HL-60 (cell line): ENCODE data around the gene KRT3.

Experiments used
- DNase-seq, 2 experiments: peaks; one replicate each; pipeline ENCODE4 v3.0.0-alpha.2; 2010 to 2020; ENCODE audit warnings: low read depth in 1 of 2, low spot score in 1 of 2
- H3K27ac ChIP-seq: fragments of 250-450 bp; sonication (Bioruptor Pico); replicated peaks from 2 replicates; pipeline ENCODE4 v1.5.1; 2020; ENCODE audit warnings: mild to moderate bottlenecking, moderate library complexity
- H3K27me3 ChIP-seq: fragments of 250-450 bp; sonication (Bioruptor Pico); 2 replicates; pipeline ENCODE4 v1.5.1; 2021; ENCODE audit warnings: mild to moderate bottlenecking, moderate library complexity; ENCODE audit not compliant: insufficient read depth, poor library complexity, severe bottlenecking
- H3K4me3 ChIP-seq: replicated peaks from 2 replicates; pipeline ENCODE4 v1.5.1; 2011; ENCODE audit warnings: mild to moderate bottlenecking, control low read depth, low read length; ENCODE audit not compliant: insufficient read depth
- GABPA ChIP-seq: IDR thresholded peaks from 2 replicates; pipeline ENCODE4 v1.6.1; 2012; ENCODE audit warnings: low read depth
- POLR2AphosphoS5 ChIP-seq: IDR thresholded peaks from 2 replicates; pipeline ENCODE4 v1.6.1; 2012; ENCODE audit warnings: low read depth
- SPI1 ChIP-seq: IDR thresholded peaks from 2 replicates; pipeline ENCODE4 v1.6.1; 2012; ENCODE audit warnings: low read depth, mild to moderate bottlenecking, borderline replicate concordance
- TF ChIP-seq, protein P1 (sequence below): IDR thresholded peaks from one replicate; pipeline ENCODE4 v1.5.1; 2011; ENCODE audit warnings: low read length, control low read depth, inconsistent platforms; ENCODE audit not compliant: insufficient read depth
- TF ChIP-seq, protein P2 (sequence below): IDR thresholded peaks from 2 replicates; pipeline ENCODE4 v1.6.1; 2012; ENCODE audit warnings: low read depth; ENCODE audit not compliant: insufficient replicate concordance

The KRT3 gene

DNA sequence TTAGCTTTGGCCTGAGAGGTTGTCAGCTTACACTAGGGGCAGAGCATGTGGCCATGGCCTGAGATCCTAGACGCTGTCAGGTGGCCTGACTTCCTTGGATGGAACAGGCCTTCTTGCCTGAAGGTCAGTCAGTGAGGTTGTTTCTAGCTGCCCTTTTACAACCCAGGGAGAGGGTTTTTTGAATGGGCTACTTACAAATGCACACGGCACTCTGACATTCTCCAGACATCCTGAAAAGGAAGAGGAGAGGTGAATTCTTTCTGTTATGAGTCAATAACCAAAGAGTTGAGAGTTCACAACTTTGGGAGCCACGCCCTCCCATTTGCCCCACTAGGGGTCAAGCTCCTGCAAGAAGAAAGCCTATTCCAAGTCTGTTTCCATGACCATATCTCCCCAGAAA lies 26.6 kb downstream of the KRT3 start:
- no peak overlapping the region for H3K27ac ChIP-seq
- no peak overlapping the region for H3K4me3 ChIP-seq
- DNase-seq, result no peak
- TF ChIP-seq, protein P1, sequence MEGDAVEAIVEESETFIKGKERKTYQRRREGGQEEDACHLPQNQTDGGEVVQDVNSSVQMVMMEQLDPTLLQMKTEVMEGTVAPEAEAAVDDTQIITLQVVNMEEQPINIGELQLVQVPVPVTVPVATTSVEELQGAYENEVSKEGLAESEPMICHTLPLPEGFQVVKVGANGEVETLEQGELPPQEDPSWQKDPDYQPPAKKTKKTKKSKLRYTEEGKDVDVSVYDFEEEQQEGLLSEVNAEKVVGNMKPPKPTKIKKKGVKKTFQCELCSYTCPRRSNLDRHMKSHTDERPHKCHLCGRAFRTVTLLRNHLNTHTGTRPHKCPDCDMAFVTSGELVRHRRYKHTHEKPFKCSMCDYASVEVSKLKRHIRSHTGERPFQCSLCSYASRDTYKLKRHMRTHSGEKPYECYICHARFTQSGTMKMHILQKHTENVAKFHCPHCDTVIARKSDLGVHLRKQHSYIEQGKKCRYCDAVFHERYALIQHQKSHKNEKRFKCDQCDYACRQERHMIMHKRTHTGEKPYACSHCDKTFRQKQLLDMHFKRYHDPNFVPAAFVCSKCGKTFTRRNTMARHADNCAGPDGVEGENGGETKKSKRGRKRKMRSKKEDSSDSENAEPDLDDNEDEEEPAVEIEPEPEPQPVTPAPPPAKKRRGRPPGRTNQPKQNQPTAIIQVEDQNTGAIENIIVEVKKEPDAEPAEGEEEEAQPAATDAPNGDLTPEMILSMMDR, result no peak
- no peaks in the 10 kb centered on the region for H3K27me3 ChIP-seq

DNA sequence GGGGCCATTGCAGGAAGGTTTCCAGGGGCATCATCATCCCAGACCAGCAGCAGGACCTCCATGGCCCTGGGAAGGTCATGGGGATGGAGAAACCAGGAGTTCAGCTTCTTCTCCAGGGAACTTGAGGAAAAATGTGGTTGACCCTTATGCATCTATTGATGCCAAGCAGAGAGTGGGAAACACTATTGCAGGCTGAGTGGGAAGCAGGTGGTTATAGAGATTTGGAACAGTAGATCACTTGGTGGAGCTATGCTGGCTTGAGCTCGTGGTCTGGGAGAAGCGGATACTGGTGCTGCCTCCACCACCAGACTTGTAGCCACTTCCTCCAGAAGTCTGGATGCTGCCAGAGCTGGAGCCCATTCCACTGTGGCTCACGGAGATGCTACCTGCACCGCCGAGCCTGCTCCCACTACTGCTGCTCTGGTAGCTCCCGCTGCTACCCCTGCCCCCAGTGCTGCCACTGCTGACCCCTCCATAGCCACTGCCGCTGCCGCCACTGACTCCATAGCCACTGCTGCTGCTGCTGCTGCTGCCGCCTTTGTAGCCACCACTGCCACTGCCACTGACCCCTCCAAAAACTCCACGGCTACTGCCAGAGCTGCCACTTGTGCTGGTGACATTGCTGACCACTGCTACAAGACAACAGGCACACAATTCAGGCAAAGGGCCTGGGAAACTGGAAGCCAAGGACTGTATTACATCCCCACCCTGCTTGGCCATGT lies 27.3 kb downstream of the KRT3 start:
- H3K27ac ChIP-seq, result no peak overlapping the region
- TF ChIP-seq POLR2AphosphoS5 (no peak), SPI1 (no peak), GABPA (no peak)
- TF ChIP-seq, protein P2, sequence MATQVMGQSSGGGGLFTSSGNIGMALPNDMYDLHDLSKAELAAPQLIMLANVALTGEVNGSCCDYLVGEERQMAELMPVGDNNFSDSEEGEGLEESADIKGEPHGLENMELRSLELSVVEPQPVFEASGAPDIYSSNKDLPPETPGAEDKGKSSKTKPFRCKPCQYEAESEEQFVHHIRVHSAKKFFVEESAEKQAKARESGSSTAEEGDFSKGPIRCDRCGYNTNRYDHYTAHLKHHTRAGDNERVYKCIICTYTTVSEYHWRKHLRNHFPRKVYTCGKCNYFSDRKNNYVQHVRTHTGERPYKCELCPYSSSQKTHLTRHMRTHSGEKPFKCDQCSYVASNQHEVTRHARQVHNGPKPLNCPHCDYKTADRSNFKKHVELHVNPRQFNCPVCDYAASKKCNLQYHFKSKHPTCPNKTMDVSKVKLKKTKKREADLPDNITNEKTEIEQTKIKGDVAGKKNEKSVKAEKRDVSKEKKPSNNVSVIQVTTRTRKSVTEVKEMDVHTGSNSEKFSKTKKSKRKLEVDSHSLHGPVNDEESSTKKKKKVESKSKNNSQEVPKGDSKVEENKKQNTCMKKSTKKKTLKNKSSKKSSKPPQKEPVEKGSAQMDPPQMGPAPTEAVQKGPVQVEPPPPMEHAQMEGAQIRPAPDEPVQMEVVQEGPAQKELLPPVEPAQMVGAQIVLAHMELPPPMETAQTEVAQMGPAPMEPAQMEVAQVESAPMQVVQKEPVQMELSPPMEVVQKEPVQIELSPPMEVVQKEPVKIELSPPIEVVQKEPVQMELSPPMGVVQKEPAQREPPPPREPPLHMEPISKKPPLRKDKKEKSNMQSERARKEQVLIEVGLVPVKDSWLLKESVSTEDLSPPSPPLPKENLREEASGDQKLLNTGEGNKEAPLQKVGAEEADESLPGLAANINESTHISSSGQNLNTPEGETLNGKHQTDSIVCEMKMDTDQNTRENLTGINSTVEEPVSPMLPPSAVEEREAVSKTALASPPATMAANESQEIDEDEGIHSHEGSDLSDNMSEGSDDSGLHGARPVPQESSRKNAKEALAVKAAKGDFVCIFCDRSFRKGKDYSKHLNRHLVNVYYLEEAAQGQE, result no peak
- TF ChIP-seq, protein P1, result no peak
- H3K27me3 ChIP-seq, result no peaks in the 10 kb centered on the region
- no peak overlapping the region for H3K4me3 ChIP-seq
- DNase-seq, result no peak

DNA sequence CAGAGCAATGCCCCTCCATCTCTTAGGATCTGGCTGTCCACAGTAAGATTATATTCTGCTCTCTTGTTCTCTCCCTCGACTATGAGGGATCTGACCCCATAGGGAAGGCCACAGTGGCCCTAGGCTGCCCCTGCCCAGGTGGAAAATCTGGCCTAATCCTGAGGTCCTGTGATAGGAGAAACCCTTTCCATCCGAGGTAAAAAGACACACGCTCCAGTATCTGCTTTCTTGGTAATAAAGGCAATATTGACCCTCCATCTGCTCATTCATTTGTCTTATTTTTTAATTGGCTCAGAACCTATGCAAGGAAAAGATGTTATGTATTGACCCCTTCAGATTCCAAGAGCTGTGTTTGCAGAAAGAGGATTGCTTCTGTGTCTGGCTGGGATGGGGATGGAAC lies 28.5 kb downstream of the KRT3 start:
- TF ChIP-seq, protein P1, result no peak
- no peak for TF ChIP-seq POLR2AphosphoS5
- no peak for TF ChIP-seq GABPA
- TF ChIP-seq, protein P2, result no peak
- TF ChIP-seq SPI1, result no peak
- DNase-seq, result no peak
- no peak overlapping the region for H3K27ac ChIP-seq
- no peak overlapping the region for H3K4me3 ChIP-seq
- no peaks in the 10 kb centered on the region for H3K27me3 ChIP-seq

DNA sequence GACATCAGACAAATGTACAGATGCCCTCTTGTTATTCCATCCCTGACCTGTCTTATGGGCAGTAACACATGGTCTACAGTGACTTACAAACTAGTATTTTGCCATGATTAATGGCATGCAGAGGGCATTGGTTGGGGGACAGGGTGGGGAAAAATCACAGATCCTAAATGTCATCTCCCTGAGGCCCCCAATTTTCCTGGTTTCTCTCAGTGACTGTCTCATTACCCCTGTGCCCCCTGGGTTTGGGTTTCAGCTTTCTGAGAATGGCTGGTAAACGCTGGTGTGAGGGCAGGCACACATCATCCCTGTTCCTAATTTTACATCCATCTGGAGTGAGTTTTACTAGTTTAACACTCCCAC lies 28.9 kb downstream of the KRT3 start:
- DNase-seq, result no peak
- TF ChIP-seq, protein P1, result no peak
- TF ChIP-seq POLR2AphosphoS5 (no peak), GABPA (no peak), SPI1 (no peak)
- TF ChIP-seq, protein P2, result no peak
- Histone ChIP-seq H3K4me3 (no peak overlapping the region), H3K27ac (no peak overlapping the region), H3K27me3 (no peaks in the 10 kb centered on the region)
